Measurements from ENCODE around the gene GTSE1.
"Not testable (repeated sequence)": the region's sequence is repeated elsewhere in the genome, so short reads cannot be mapped to it uniquely, and the experiment has no call there.

GTSE1 gene

GRCh38 chr22:46292173-46292572 lies 4.5 kb upstream of the GTSE1 start:
- no peak for DNase-seq (ENCODE audit: low read depth in 1 of 2, low spot score in 1 of 2)

DNA sequence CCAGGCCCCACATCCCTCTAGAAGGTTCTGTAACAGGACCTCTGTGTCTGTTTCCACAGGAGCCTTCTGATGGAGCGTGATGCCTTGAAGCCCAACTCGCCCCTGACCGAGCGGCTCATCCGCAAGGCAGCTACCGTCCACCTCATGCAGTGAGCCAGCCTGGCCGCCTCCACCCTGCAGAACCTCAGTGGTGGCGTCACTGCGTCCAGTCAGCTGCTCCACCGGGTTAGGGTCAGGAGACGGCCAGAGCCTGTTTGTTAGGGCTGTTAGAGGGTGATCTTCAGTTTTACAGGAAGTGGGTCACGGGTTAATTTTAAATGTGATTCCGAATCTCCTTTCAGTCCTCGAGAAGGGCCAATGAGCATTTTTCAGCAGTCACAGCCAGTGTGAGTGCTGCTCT lies 3.9 kb upstream of the GTSE1 start:
- DNase-seq (ENCODE audit: low read depth in 1 of 2, low spot score in 1 of 2): no peak

DNA sequence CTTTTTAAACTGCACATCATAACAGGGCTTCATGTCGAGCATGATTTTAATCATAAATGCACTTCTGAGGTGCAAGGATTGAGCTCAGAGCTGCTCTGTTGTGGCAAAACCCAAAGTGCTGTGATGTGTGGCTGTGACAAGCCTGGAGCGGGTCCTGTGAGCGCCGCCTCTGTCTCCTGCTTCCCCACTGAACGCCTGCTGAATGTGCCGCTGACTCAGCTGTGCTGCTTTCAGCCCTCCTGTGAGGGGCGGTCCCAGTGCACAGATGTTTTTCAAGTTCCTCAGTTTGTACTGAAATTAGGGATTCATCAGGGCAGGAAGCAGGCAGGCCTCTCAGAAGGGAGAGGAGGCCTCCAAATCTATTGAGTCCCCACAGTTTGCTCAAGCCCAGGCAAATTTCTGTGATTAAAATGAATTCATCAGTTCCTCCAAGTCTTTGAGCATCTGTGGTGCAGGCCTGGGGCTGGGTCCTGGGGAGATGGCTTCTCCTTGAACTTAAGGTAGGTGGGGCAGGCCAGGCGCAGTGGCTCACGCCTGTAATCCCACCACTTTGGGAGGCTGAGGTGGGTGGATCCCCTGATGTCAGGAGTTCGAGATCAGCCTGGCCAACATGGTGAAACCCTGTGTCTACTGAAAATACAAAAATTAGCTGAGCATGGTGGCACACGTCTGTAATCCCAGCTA lies 3.0 kb upstream of the GTSE1 start:
- DNase-seq (ENCODE audit: low read depth in 1 of 2, low spot score in 1 of 2): no peak

DNA sequence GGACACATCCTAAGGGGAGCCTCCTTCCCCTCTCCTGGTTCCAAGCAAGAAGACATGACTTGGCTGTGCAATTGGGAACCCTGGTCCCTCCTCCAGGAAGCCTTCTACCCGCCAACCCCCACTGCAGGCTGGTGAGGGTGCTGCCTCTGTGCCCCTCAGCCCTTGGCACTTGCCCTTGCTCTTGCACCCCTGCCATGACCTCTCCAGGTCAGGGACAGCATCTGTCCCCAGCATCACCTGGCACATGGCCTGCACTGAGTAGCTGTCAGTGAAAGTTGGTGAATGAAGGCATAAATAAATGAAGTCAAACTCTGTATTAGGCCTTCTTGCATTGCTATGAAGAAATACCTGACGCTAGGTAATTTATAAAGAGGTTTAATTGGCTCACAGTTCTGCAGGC lies 1.9 kb upstream of the GTSE1 start:
- DNase-seq (ENCODE audit: low read depth in 1 of 2, low spot score in 1 of 2): no peak

DNA sequence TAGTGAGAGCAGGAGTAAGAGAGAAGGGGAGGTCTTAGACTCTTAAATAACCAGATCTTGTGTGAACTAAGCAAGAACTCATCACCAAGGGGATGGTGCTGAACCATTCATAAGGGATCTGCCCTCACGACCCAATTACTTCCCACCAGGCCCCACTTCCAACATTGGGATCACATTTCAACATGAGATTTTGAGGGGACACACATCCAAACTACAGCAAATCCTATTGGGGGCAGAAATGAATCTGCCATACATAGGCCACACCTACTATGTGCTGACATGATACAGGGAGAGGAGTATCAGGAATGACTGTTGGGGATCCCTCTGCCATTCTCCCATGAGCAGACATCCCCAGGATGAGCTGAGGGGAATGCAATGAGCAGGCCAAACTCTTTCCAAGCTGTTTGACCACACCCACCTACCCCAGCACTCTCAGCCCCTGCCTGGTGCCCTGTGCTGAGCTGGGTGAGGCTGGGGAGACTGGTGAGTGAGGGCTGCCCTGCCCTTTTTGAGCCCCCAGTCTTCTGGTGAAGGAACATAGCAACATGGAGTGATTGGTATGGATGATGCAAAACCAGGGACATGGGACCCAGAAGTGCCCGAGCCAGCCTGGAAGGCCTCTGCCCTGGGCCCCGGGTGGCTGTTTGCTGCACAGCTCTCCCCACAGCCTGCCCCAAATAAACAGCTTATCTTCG lies 1.2 kb upstream of the GTSE1 start:
- no peak for DNase-seq (ENCODE audit: low read depth in 1 of 2, low spot score in 1 of 2)

- no peak for DNase-seq (ENCODE audit: low read depth in 1 of 2, low spot score in 1 of 2)
These were observed 612 bp downstream of the GTSE1 start for GRCh38 chr22:46297151-46297812.

GRCh38 chr22:46299101-46299500 lies 2.4 kb downstream of the GTSE1 start:
- no peak for DNase-seq (ENCODE audit: low read depth in 1 of 2, low spot score in 1 of 2)

- no peak for DNase-seq (ENCODE audit: low read depth in 1 of 2, low spot score in 1 of 2)
These were observed 3.8 kb downstream of the GTSE1 start for GRCh38 chr22:46300491-46300890.

GRCh38 chr22:46303347-46303965 lies 6.8 kb downstream of the GTSE1 start:
- no peak for DNase-seq (ENCODE audit: low read depth in 1 of 2, low spot score in 1 of 2)

- DNase-seq (ENCODE audit: low read depth in 1 of 2, low spot score in 1 of 2): no peak
These were observed 11.8 kb downstream of the GTSE1 start for GRCh38 chr22:46308283-46308988.

DNA sequence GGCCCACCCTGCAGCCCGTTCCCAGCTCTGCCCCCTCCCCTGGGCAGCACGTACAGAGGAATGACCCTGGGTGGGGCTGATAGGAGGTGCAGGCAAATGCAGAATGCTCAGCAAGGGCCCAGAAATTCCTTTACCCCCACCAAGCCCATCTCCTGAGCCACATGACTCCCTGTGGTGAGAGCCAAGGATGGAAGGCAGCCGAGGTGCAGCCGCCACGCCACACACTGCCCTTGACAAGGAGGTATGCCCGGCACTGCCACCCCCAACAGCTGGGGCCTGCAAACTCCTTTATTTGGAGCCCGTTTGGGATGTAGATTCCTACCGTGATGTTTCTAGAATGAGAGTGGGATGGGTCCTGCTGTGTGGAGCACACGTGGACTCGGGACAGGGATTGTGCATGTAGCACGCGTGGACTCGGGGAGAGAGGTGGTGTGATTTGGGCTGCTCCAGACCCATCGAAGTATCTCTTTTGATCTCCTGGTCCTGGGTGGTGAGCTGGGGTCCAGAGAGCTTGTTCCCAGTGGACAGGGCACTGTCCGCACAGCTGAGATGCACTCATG lies 12.9 kb downstream of the GTSE1 start:
- DNase-seq (ENCODE audit: low read depth in 1 of 2, low spot score in 1 of 2): no peak

GRCh38 chr22:46312056-46312455 lies 15.4 kb downstream of the GTSE1 start:
- DNase-seq (ENCODE audit: low read depth in 1 of 2, low spot score in 1 of 2): no peak

- DNase-seq (ENCODE audit: low read depth in 1 of 2, low spot score in 1 of 2): not testable (repeated sequence)
These were observed 16.2 kb downstream of the GTSE1 start for GRCh38 chr22:46312848-46313247.

DNA sequence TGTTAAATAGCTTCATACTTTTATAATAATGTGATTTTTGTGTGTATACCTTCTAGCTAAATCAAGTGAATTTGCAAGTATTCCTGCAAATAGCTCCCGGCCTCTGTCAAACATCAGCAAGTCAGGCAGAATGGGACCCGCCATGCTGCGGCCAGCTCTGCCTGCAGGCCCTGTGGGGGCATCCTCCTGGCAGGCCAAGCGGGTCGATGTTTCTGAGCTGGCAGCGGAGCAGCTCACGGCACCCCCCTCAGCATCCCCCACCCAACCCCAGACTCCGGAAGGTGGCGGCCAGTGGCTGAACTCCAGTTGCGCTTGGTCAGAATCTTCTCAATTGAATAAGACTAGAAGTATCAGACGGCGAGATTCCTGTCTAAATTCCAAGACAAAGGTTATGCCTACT lies 19.3 kb downstream of the GTSE1 start:
- DNase-seq (ENCODE audit: low read depth in 1 of 2, low spot score in 1 of 2): no peak

DNA sequence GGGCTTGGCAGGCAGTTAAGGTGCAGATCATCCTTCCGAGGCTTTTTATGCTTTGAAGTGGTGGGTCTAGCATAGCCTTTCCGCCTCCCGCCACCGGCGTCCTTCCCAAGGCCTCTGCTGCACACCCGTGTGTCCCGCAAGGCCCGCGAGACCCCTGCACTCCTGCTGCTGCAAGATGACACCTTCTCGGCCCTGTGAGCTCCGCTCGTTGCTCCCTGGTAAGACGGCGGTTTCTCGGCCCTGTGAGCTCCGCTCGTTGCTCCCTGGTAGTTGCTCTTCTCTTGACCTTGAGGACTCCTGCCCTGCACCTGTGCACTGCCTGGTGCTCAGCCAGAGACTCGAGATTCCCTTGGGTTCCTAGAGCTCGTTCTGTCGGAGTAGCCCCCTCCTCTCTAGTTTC lies 21.0 kb downstream of the GTSE1 start:
- DNase-seq (ENCODE audit: low read depth in 1 of 2, low spot score in 1 of 2): no peak

- no peak for DNase-seq (ENCODE audit: low read depth in 1 of 2, low spot score in 1 of 2)
These were observed 21.9 kb downstream of the GTSE1 start for GRCh38 chr22:46318576-46318975.

DNA sequence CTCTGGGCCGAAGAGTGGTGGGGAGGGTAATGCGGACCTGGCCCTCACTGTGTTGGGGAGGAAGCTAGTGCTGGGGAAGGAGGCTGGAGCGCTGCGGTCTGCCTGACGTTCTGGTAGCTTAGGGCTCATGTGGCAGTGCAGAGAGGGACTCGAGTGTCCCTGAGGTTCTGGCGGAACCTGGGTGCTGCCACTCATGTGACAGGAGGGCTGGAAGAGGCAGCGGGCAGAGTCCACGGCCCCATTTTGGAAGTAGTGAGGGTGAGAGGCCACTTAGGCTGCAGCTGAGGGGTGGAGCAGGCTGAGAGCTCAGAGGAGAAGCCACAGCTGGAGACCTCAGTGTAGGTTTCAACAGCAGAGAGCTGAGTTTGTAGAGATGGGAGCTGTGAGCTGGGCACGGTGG lies 22.6 kb downstream of the GTSE1 start:
- no peak for DNase-seq (ENCODE audit: low read depth in 1 of 2, low spot score in 1 of 2)

DNA sequence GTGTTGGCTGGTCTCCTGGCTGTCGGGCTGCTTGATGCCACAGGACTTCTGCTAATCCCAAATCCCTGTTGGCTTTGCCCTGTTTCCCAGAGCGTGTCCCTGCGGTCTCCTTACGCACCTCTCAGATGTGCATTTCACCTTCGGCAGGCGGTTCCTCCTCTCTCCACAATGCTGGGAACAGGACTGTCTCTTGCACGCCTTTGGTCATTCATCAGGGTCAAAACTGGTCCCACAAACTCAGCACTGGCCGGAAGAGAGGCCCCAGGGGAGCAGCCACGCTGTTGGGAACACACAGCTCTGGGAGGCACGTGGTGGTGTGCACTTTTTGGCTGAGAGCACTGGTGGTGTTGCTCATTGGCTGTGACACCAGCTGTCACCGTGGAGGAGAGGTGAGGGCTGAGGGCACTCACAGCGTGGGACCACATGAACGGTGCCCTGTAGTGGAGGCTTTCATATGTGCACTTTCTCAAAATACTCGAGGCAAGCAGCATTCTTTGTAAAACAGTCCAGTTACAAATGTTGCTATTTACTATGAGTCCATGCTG lies 23.6 kb downstream of the GTSE1 start:
- DNase-seq (ENCODE audit: low read depth in 1 of 2, low spot score in 1 of 2): no peak

DNA sequence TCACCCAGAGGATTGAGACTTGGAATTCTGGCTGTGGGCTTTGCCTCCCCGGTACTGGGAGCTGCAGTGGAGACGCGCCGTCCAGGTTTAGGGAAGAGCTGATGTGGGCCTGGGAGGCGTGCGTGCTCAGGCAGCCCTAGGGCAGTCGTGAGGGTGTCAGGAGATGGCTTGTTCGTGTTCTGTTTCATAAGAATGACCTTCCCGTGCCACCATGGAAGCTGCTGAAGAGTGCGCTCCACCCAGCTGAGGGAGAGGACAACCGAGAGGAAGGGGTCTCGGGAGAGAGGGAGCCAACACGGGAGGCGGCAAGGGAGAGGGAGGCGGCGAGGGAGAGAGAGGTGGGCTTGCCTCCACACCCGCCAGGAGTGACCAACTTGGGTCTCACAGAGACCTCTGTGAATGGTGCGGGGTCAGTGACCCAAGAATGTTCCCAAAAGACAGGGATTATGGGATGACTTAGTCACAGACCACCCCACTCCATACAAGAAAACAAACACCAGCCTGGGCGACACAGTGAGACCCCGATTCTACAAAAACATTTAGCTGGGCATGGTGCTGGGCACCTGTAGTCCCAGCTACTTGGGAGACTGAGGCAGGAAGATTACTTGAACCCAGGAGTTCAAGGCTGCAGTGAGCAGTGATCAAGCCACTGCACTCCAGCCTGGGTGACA lies 24.2 kb downstream of the GTSE1 start:
- no peak for DNase-seq (ENCODE audit: low read depth in 1 of 2, low spot score in 1 of 2)

DNA sequence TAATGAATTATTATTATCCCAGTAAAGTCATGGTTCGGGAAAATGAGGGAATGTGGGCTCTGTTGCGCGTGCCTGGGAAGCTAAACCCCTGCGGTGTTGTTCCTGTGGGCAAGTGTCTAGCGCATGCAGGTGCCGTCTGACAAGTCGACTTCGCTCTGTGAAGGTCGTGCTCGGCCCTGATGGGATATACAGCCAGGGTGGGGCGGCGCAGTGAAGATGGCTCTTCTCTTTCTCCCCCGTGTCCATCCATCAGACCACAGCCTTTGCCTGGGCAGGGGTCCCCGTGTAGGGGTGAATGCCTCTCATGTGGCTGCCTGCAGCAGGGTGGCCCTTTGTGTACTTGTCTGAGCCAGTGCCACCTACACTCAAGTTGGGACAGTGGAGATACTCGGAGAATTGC lies 26.0 kb downstream of the GTSE1 start:
- DNase-seq (ENCODE audit: low read depth in 1 of 2, low spot score in 1 of 2): no peak
